RWPE1 (cell line): ENCODE results near the gene PDCD1LG2.

ENCODE experiments used
- CTCF ChIA-PET: fragments of 350-600 bp; sonication (Branson Sonifier 250); formaldehyde crosslinking; extraction: SDS; loops from one replicate; lab custom pipeline; 2021; lab: Yijun Ruan, JAX
- POLR2A ChIA-PET: fragments of 400-600 bp; formaldehyde crosslinking; extraction: SDS; loops from one replicate; lab custom pipeline; 2020; ENCODE audit warnings: antibody characterized with exemption; ENCODE audit not compliant: low non-redundant PET; lab: Yijun Ruan, JAX
- DNase-seq: peaks from one replicate; pipeline ENCODE4 v3.0.0; 2012; ENCODE audit warnings: low spot score
- H3K27ac ChIP-seq: fragments of 450-650 bp; 2 replicates; pipeline ENCODE4 v1.5.1; 2017
- TF ChIP-seq, protein P1 (sequence below): fragments of 450-650 bp; conservative IDR thresholded peaks from 2 replicates; pipeline ENCODE4 v1.5.1; 2017; ENCODE audit warnings: low read depth, mild to moderate bottlenecking

Gene PDCD1LG2

GRCh38 chr9:5510989-5511388 is 658 bp downstream of the PDCD1LG2 start:
- H3K27ac ChIP-seq, result no peak overlapping the region
- no peak for DNase-seq
- CTCF ChIA-PET, result no interaction called here
- TF ChIP-seq, protein P1, sequence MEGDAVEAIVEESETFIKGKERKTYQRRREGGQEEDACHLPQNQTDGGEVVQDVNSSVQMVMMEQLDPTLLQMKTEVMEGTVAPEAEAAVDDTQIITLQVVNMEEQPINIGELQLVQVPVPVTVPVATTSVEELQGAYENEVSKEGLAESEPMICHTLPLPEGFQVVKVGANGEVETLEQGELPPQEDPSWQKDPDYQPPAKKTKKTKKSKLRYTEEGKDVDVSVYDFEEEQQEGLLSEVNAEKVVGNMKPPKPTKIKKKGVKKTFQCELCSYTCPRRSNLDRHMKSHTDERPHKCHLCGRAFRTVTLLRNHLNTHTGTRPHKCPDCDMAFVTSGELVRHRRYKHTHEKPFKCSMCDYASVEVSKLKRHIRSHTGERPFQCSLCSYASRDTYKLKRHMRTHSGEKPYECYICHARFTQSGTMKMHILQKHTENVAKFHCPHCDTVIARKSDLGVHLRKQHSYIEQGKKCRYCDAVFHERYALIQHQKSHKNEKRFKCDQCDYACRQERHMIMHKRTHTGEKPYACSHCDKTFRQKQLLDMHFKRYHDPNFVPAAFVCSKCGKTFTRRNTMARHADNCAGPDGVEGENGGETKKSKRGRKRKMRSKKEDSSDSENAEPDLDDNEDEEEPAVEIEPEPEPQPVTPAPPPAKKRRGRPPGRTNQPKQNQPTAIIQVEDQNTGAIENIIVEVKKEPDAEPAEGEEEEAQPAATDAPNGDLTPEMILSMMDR, result no peak
- POLR2A ChIA-PET, result no interaction called here

- TF ChIP-seq, protein P1, result no peak
- no peak for DNase-seq
- POLR2A ChIA-PET, result no interaction called here
- CTCF ChIA-PET, result no interaction called here
- no peak overlapping the region for H3K27ac ChIP-seq
These were observed 1.1 kb downstream of the PDCD1LG2 start for GRCh38 chr9:5511476-5511875.

DNA sequence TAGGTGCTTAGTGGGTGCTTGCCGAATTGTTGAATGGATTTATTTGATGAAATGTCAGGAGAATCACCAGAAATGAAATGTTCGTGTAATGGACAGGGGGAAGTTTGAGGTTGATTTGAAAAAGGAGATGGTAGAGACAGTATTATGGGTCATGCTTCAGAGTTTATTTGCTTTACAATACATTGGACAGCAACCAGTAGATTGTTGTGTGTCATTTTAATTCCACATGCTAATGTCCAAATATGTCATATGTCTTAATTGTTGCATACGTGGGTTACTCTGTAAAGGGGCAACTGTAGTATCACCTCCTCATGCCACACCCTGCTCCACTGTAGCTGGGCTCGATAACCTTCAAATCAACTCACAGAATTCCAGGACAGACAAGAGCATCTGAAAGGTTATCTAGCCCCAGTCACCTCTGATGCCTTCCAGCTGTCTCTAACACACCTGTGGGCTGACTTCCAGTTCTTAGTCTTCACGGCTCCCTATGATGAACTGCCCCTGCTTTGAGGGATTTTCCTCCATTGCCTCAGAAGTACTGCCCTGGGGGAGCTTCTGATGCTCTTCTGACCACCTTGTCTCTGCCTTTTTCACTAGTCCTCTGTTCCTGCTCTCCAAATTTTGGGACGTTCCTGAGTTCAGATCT is 1.7 kb downstream of the PDCD1LG2 start:
- TF ChIP-seq, protein P1, result no peak
- POLR2A ChIA-PET, result no interaction called here
- CTCF ChIA-PET, result no interaction called here
- no peak overlapping the region for H3K27ac ChIP-seq
- DNase-seq, result no peak

GRCh38 chr9:5512658-5513452 is 2.5 kb downstream of the PDCD1LG2 start:
- CTCF ChIA-PET, result no interaction called here
- no peak overlapping the region for H3K27ac ChIP-seq
- POLR2A ChIA-PET, result no interaction called here
- TF ChIP-seq, protein P1, result no peak
- no peak for DNase-seq

- H3K27ac ChIP-seq, result no peak overlapping the region
- no peak for DNase-seq
- TF ChIP-seq, protein P1, result no peak
- ChIA-PET POLR2A (no interaction called here), CTCF (no interaction called here)
These were observed 3.8 kb downstream of the PDCD1LG2 start for GRCh38 chr9:5513966-5514616.

- ChIA-PET CTCF (no interaction called here), POLR2A (no interaction called here)
- H3K27ac ChIP-seq, result no peak overlapping the region
- TF ChIP-seq, protein P1, result no peak
- no peak for DNase-seq
These were observed 4.4 kb downstream of the PDCD1LG2 start for GRCh38 chr9:5514617-5515260.
